ENCODE data around the gene MTX3.

The MTX3 gene

GRCh38 chr5:79934681-79935080, 56.4 kb downstream of the MTX3 start:
- DNase-seq (ENCODE audit: low spot score), result no peak

DNA sequence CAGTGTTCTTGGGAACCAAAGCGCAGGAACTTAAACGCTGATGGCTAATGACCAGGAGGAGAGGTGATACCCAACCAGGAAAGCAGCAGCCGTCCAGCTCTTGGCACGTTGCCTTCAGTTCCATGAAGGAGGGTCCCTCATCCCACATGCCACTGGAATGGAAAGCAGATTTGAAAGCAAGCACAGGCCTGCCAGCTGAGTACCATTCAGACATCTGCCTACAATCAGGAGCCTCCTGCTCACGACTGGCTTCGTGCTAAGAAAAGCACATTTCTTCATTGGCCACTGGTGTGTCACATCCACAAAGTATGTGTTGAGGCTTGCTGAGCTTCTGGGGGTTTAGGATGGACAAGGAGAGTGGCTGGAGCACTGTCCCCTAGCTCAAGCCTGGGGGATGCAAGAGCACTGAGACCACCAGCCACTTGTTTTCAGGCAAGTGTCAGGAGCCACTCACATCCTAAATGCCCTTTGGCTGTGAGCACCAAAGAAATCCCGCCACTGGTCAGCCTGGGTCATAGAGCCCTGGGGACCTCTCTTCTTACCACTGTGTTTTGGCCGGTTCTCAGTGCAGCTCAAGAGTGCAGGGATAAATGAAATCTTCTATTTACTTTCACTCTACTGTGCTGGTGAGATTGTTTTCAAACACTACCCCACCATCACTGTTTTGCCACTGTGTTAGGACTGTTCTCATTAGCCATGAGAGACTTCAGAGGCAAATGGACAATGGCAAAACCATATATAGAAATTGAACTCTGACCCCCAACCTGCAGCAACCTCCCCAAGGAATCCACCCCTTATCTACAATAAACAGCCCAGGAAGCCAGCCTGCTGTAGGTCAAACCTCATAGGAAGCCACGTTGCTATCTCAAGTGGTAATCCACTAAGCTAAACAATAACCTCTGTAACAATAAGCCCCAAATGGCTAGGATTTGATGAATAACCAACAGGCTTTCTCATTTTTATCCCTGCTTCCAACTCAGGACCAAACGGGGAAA, 58.3 kb downstream of the MTX3 start:
- DNase-seq (ENCODE audit: low spot score), result no peak

DNA sequence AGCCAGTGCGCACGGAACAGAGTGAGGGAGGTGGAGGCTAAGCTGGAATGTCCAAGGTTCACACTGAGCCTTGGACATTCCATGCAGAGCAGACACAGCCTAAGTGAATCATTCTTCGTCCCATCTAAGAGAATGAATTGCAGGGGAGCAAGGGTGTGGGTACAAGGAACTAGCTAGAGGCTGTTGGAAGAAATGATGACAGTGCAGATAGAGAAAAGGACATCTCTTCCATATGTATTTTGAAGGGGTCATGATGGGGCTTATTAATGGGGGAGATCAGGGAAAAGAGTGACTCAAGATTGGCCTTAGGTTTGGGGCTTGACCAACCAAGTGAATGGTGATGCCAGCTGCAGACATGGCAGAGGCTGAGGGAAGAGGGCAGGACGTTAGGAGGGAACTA, 59.2 kb downstream of the MTX3 start:
- no peak for DNase-seq (ENCODE audit: low spot score)

DNA sequence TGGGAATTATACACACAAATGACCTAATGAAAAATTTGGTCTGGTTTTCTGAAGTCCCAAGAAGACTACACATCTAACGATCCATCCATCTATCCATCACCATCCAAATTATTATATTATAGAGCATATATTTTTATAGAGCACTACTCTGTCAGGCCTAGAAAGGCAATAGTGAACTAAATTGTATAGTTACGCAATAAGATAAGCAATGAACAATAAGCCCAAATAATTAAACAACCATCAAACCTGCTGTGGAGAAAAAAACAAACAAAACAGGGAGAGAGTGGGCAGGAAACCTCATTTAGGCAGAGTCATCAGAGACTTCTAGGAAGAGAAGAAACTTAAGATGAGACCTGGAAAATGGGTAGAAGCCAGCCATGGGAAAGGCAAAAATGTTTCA, 59.7 kb downstream of the MTX3 start:
- no peak for DNase-seq (ENCODE audit: low spot score)

DNA sequence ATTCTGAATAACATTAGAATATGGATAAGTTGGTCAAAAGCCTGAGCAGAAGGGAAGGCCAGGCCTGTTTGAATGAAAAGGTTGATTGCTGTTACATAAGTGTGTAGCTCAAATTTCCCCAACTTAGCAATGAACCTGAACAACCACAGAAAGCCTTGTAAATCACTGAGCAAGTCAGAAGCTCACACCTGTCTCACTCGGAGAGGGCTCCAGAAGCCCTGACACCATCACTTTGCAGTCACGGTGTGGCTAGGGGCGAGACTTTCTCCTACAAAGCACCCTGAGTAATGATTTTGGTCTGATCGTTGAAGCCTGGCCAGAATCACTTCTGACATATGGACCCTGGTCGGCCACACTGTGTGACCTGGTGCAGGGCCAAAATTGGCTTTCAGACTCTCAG, 62.0 kb downstream of the MTX3 start:
- no peak for DNase-seq (ENCODE audit: low spot score)

Measured in ecto neural progenitor cell (in vitro differentiated cells).